ENCODE measurements around the gene GRN. TPM values are rescaled to one million over a fixed set of nuclear protein-coding genes. Genes with fewer than 3 reads are reported as not detected.
"Not testable (repeated sequence)": the region's sequence is repeated elsewhere in the genome, so short reads cannot be mapped to it uniquely, and the experiment has no call there.

The GRN gene
- total RNA-seq, 1 donor from 2014 or later, result 111 TPM

GRCh38 chr17:44321246-44322120 lies 23.6 kb upstream of the GRN start:
- ATAC-seq (no peak), DNase-seq (ENCODE audit: low spot score) (no peak)

GRCh38 chr17:44322236-44322895 lies 22.7 kb upstream of the GRN start:
- DNase-seq (ENCODE audit: low spot score) (no peak), ATAC-seq (no peak)

GRCh38 chr17:44323359-44324091 lies 21.6 kb upstream of the GRN start:
- no peak for DNase-seq (ENCODE audit: low spot score)
- ATAC-seq, result no peak

GRCh38 chr17:44324092-44324570 lies 21.0 kb upstream of the GRN start:
- ATAC-seq (peak; percentile 5), DNase-seq (ENCODE audit: low spot score) (no peak)

- DNase-seq (ENCODE audit: low spot score), result peak; percentile 97
- peak; percentile 90 for ATAC-seq
Observed at GRCh38 chr17:44324571-44325275, 20.4 kb upstream of the GRN start, which contains the start of gene SLC25A39. SLC25A39 (minus strand) TSS chr17:44324823; CDS start chr17:44323562, 1,261 bp downstream.

GRCh38 chr17:44326861-44327444 lies 18.1 kb upstream of the GRN start:
- peak; percentile 98 for DNase-seq (ENCODE audit: low spot score)
- peak; percentile 77 for ATAC-seq

GRCh38 chr17:44327715-44328449 lies 17.2 kb upstream of the GRN start:
- no peak for DNase-seq (ENCODE audit: low spot score)

GRCh38 chr17:44329516-44329915 lies 15.6 kb upstream of the GRN start:
- not testable (repeated sequence) for DNase-seq (ENCODE audit: low spot score); ATAC-seq

More at GRCh38 chr17:44327715-44328449, 17.2 kb upstream of the GRN start:
- ATAC-seq, result no peak

- DNase-seq (ENCODE audit: low spot score); ATAC-seq: not testable (repeated sequence)
Observed at GRCh38 chr17:44330263-44330662, 14.8 kb upstream of the GRN start.

- ATAC-seq (peak; percentile 67), DNase-seq (ENCODE audit: low spot score) (peak; percentile 68)
Observed at GRCh38 chr17:44331249-44331760, 13.8 kb upstream of the GRN start.

- DNase-seq (ENCODE audit: low spot score), result no peak
- peak; percentile 52 for ATAC-seq
Observed at GRCh38 chr17:44333371-44333770, 11.7 kb upstream of the GRN start.

GRCh38 chr17:44334315-44334714 lies 10.8 kb upstream of the GRN start:
- ATAC-seq, result no peak
- no peak for DNase-seq (ENCODE audit: low spot score)

GRCh38 chr17:44334727-44335126 lies 10.4 kb upstream of the GRN start:
- ATAC-seq (no peak), DNase-seq (ENCODE audit: low spot score) (no peak)

GRCh38 chr17:44335564-44335963 lies 9.5 kb upstream of the GRN start:
- ATAC-seq (peak; percentile 15), DNase-seq (ENCODE audit: low spot score) (no peak)

- ATAC-seq (no peak), DNase-seq (ENCODE audit: low spot score) (no peak)
Observed at GRCh38 chr17:44335968-44336367, 9.1 kb upstream of the GRN start.

GRCh38 chr17:44338702-44339101 lies 6.4 kb upstream of the GRN start:
- no peak for DNase-seq (ENCODE audit: low spot score)
- no peak for ATAC-seq

GRCh38 chr17:44340553-44340952 lies 4.5 kb upstream of the GRN start:
- DNase-seq (ENCODE audit: low spot score); ATAC-seq: not testable (repeated sequence)

- no peak for DNase-seq (ENCODE audit: low spot score)
Observed at GRCh38 chr17:44343510-44344209, 1.4 kb upstream of the GRN start.

More at GRCh38 chr17:44343510-44344209, 1.4 kb upstream of the GRN start:
- ATAC-seq, result no peak

Measured in left lobe of liver (tissue), 2 donors.